Measurements from ENCODE around the gene PAQR6. TPM values are rescaled to one million over a fixed set of nuclear protein-coding genes. Genes with fewer than 3 reads are reported as not detected.

Gene PAQR6
- total and polyA plus RNA-seq, 2 of the 4 experiments (the other 2 are of a cell fraction) = under 0.01 to 0.67 TPM

DNA sequence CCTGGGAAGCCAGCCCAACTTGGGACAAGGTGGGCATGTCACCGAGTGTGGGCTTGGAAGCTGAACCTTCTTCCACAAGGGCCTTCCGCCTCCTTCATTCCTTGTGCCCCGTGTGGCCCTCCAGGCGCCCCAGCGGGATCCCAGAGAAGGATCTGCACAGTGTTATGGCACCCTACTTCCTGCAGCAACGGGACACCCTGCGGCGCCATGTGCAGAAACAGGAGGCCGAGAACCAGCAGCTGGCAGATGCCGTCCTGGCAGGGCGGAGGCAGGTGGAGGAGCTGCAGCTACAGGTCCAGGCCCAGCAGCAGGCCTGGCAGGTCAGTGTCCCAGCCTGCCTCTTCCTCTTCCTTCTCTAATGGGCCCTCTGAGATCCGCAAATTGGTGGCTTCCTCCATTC is 11.7 kb downstream of the PAQR6 start:
- no peak overlapping the region for H3K18ac ChIP-seq (ENCODE audit: low read depth, low read length)
- H3K9me3 ChIP-seq (ENCODE audit: control insufficient read depth, insufficient read depth, low read length) = no peaks in the 10 kb centered on the region
- H3K4ac ChIP-seq (ENCODE audit: low read depth, low read length) = no peak overlapping the region
- H3K4me2 ChIP-seq (ENCODE audit: low read depth, low read length) = no peak overlapping the region
- no peak overlapping the region for H4K8ac ChIP-seq (ENCODE audit: low read depth in 2 of 2, low read length in 2 of 2)
- no peak overlapping the region for H3K9ac ChIP-seq (ENCODE audit: low read depth, low read length)
- H2AK9ac ChIP-seq (replicated peaks; ENCODE audit: low read depth, low read length, poor library complexity) = no peak overlapping the region
- no peak overlapping the region for H3K27ac ChIP-seq (ENCODE audit: insufficient read depth, low read length)
- H3K4me3 ChIP-seq (ENCODE audit: insufficient read depth, low read depth, low read length) = no peak overlapping the region
- no peak overlapping the region for H2BK15ac ChIP-seq (ENCODE audit: low read depth, low read length)
- WGBS, 2 experiments (ENCODE audit: extremely low coverage in 2 of 2, insufficient read length in 1 of 2) = 97% methylated on average over 3 of the region's 12 CpGs; no CpG with 5 or more reads in 1 of the 2 experiments
- no peak overlapping the region for H2BK120ac ChIP-seq (ENCODE audit: low read depth, low read length)
- H2AFZ ChIP-seq (replicated peaks; ENCODE audit: low read length, poor library complexity) = no peak overlapping the region
- H3K9me1 ChIP-seq (ENCODE audit: insufficient read depth, low read length) = peaks cover 19% of the 10 kb centered on the region
- no peak overlapping the region for H4K91ac ChIP-seq (ENCODE audit: insufficient read depth, low read depth, low read length)
- H2BK20ac ChIP-seq (ENCODE audit: low read depth, low read length) = no peak overlapping the region
- ChIA-PET POLR2A (ENCODE audit: unreplicated experiment) (no interaction called here), CTCF (no interaction called here)
- no TSS peak for BruUV-seq (replicated peaks)
- no peak overlapping the region for H3K56ac ChIP-seq (ENCODE audit: extremely low read depth, insufficient read depth, low read length)
- DNase-seq (no peak), ATAC-seq (ENCODE audit: low read depth) (no peak)
- no peak overlapping the region for H2BK5ac ChIP-seq (ENCODE audit: low read depth, low read length, poor library complexity, severe bottlenecking)
- no peak overlapping the region for H3K14ac ChIP-seq (replicated peaks; ENCODE audit: low read depth, low read length)
- dilution Hi-C loops (cut with HindIII; ENCODE audit: low sequenced_read_pairs, unreplicated experiment) = no loop called here
- TF ChIP-seq RAD21 (IDR thresholded peaks at IDR 0.05; ENCODE audit: low read length) (no peak), RCOR1 (IDR thresholded peaks at IDR 0.05; ENCODE audit: insufficient replicate concordance, low read length) (no peak), MXI1 (IDR thresholded peaks at IDR 0.05; ENCODE audit: borderline replicate concordance, low read depth, low read length) (no peak), CEBPB (IDR thresholded peaks at IDR 0.05; ENCODE audit: low read depth, low read length) (no peak), CHD1 (IDR thresholded peaks at IDR 0.05; ENCODE audit: low read depth, low read length) (no peak), MAFK (IDR thresholded peaks at IDR 0.05; ENCODE audit: low read depth, low read length) (no peak), POLR2A (IDR thresholded peaks at IDR 0.05; ENCODE audit: low read depth, low read length) (no peak)
- TF ChIP-seq, protein P1, sequence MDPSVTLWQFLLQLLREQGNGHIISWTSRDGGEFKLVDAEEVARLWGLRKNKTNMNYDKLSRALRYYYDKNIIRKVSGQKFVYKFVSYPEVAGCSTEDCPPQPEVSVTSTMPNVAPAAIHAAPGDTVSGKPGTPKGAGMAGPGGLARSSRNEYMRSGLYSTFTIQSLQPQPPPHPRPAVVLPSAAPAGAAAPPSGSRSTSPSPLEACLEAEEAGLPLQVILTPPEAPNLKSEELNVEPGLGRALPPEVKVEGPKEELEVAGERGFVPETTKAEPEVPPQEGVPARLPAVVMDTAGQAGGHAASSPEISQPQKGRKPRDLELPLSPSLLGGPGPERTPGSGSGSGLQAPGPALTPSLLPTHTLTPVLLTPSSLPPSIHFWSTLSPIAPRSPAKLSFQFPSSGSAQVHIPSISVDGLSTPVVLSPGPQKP (IDR thresholded peaks at IDR 0.05; ENCODE audit: borderline replicate concordance, low read depth, low read length) = no peak
- H3K27me3 ChIP-seq (ENCODE audit: control insufficient read depth, insufficient read depth, low read length) = no peaks in the 10 kb centered on the region
- intact Hi-C loops (cut with micrococcal nuclease) = no loop called here
- in situ Hi-C loops (cut with MboI; ENCODE audit: low sequenced_read_pairs) = no loop called here
- H4K20me1 ChIP-seq (ENCODE audit: insufficient read depth, low read length) = peaks cover 7% of the 10 kb centered on the region; the same call in 1 of the 2 replicates
- H2AK5ac ChIP-seq (ENCODE audit: low read depth, low read length) = no peak overlapping the region
- H4K5ac ChIP-seq (ENCODE audit: low read depth, low read length) = no peak overlapping the region
- H3K79me1 ChIP-seq (ENCODE audit: low read depth in 1 of 2, low read length in 2 of 2) = peaks cover 8 to 16% of the 10 kb centered on the region in 2 experiments
- H3K23ac ChIP-seq (ENCODE audit: low read depth, low read length) = no peak overlapping the region
- H3K36me3 ChIP-seq (ENCODE audit: control insufficient read depth, insufficient read depth, low read length) = peaks cover 34% of the 10 kb centered on the region
- peaks cover 13% of the 10 kb centered on the region for H3K4me1 ChIP-seq (ENCODE audit: control insufficient read depth, insufficient read depth, low read length)
